ENCODE data around the gene FCHSD2.

Gene FCHSD2

GRCh38 chr11:73170140-73170539 lies 28.0 kb upstream of the FCHSD2 start (continued):
- TF ChIP-seq TSHZ1 (tag by site-specific recombination; IDR thresholded peaks at IDR 0.05; ENCODE audit: borderline replicate concordance) (no peak), ZNF398 (tag by site-specific recombination; IDR thresholded peaks at IDR 0.05) (no peak)

GRCh38 chr11:73168925-73169579 lies 26.9 kb upstream of the FCHSD2 start:
- H3K4me3 ChIP-seq (ENCODE audit: low read depth, low read length), result no peak overlapping the region
- no peaks in the 10 kb centered on the region for H3K4me1 ChIP-seq (ENCODE audit: control insufficient read depth, insufficient read depth, low read length)
- H3K36me3 ChIP-seq (ENCODE audit: control insufficient read depth in 2 of 2, insufficient read depth in 1 of 2, low read length in 2 of 2), result no peaks in the 10 kb centered on the region
- no peak overlapping the region for H3K27ac ChIP-seq (ENCODE audit: extremely low read depth, low read depth, low read length)
- POLR2A ChIA-PET, result no interaction called here
- CTCF ChIA-PET, result interaction anchor here (0.5 to 5.4 kb wide), 4 partner anchors 9 to 697 kb away, joined by 3 to 29 read pairs (median 4); no protein-coding TSS in a partner anchor
- H3K9me3 ChIP-seq (ENCODE audit: control insufficient read depth, insufficient read depth, low read depth, low read length), result no peaks in the 10 kb centered on the region
- TF ChIP-seq WT1 (tag by site-specific recombination; IDR thresholded peaks at IDR 0.05) (no peak), REST (tag by site-specific recombination; IDR thresholded peaks at IDR 0.05) (no peak), ZFP69B (tag by site-specific recombination; IDR thresholded peaks at IDR 0.05) (no peak), PRDM4 (tag by site-specific recombination; IDR thresholded peaks at IDR 0.05) (no peak), ZNF544 (tag by site-specific recombination; IDR thresholded peaks at IDR 0.05) (no peak), PBX3 (CRISPR knock-in tag; IDR thresholded peaks at IDR 0.05) (no peak), ZNF214 (tag by site-specific recombination; IDR thresholded peaks at IDR 0.05; ENCODE audit: borderline replicate concordance) (no peak), ZNF488 (tag by site-specific recombination; IDR thresholded peaks at IDR 0.05) (no peak), ZNF10 (tag by site-specific recombination; IDR thresholded peaks at IDR 0.05) (no peak), TSHZ1 (tag by site-specific recombination; IDR thresholded peaks at IDR 0.05; ENCODE audit: borderline replicate concordance) (no peak), ZNF292 (tag by site-specific recombination; IDR thresholded peaks at IDR 0.05; ENCODE audit: borderline replicate concordance, low read depth) (no peak), ZNF701 (tag by site-specific recombination; IDR thresholded peaks at IDR 0.05) (no peak), ZNF175 (tag by site-specific recombination; IDR thresholded peaks at IDR 0.05) (no peak), PRDM6 (tag by site-specific recombination; IDR thresholded peaks at IDR 0.05) (no peak)

Data from HEK293 (cell line).